ENCODE results near the gene RBMY1A1. TPM values are rescaled to one million over a fixed set of nuclear protein-coding genes. Genes with fewer than 3 reads are reported as not detected.
"Not testable (repeated sequence)": the region's sequence is repeated elsewhere in the genome, so short reads cannot be mapped to it uniquely, and the experiment has no call there.

RBMY1A1 gene
- not detected for total RNA-seq

GRCh38 chrY:21534579-21534978, at the start of gene RBMY1A1:
RBMY1A1 (plus strand) TSS chrY:21534879; CDS start chrY:21536892, 2,013 bp downstream.
- H3K4me1 ChIP-seq; H3K4me3 ChIP-seq; H3K27me3 ChIP-seq; DNase-seq (ENCODE audit: extremely low spot score); H3K9me3 ChIP-seq; H3K36me3 ChIP-seq; intact Hi-C loops (cut with DNase I); H3K27ac ChIP-seq (replicated peaks in 1 of 4): not testable (repeated sequence)
- no CpG with 5 or more reads among the region's 28 CpGs for WGBS

- H3K9me3 ChIP-seq; DNase-seq (ENCODE audit: extremely low spot score); H3K36me3 ChIP-seq; H3K27me3 ChIP-seq; H3K4me1 ChIP-seq; H3K4me3 ChIP-seq; intact Hi-C loops (cut with DNase I); H3K27ac ChIP-seq (replicated peaks in 1 of 4): not testable (repeated sequence)
- no CpG with 5 or more reads among the region's 28 CpGs for WGBS
Measured at GRCh38 chrY:21511038-21511437, 23.6 kb upstream of the RBMY1A1 start, which contains the start of gene RBMY1B. RBMY1B (plus strand) TSS chrY:21511338; CDS start chrY:21513351, 2,013 bp downstream.

GRCh38 chrY:21559316-21559984, 24.8 kb downstream of the RBMY1A1 start:
- H3K9me3 ChIP-seq; DNase-seq (ENCODE audit: extremely low spot score); H3K4me3 ChIP-seq; H3K27ac ChIP-seq (replicated peaks in 1 of 4); H3K4me1 ChIP-seq; H3K36me3 ChIP-seq; intact Hi-C loops (cut with DNase I); H3K27me3 ChIP-seq: not testable (repeated sequence)
- no CpG with 5 or more reads among the region's 5 CpGs for WGBS

GRCh38 chrY:21585449-21585848, 50.8 kb downstream of the RBMY1A1 start:
- no peaks in the 10 kb centered on the region for H3K27me3 ChIP-seq
- intact Hi-C loops (cut with DNase I), result no loop called here
- H3K36me3 ChIP-seq, result no peaks in the 10 kb centered on the region
- no CpG with 5 or more reads among the region's 6 CpGs for WGBS
- no peak for DNase-seq (ENCODE audit: extremely low spot score)
- no peak overlapping the region for H3K4me3 ChIP-seq
- TF ChIP-seq POLR2AphosphoS5 (IDR thresholded peaks at IDR 0.05) (no peak), CTCF (IDR thresholded peaks at IDR 0.05) (no peak), EP300 (IDR thresholded peaks at IDR 0.05) (no peak), POLR2A (IDR thresholded peaks at IDR 0.05; ENCODE audit: low read depth) (no peak)
- H3K9me3 ChIP-seq, result no peaks in the 10 kb centered on the region
- H3K4me1 ChIP-seq, result no peaks in the 10 kb centered on the region
- H3K27ac ChIP-seq (replicated peaks in 1 of 4), result no peak overlapping the region

- DNase-seq (ENCODE audit: extremely low spot score); H3K27ac ChIP-seq (replicated peaks in 1 of 4); H3K4me3 ChIP-seq; intact Hi-C loops (cut with DNase I); H3K9me3 ChIP-seq; H3K27me3 ChIP-seq; H3K36me3 ChIP-seq; H3K4me1 ChIP-seq: not testable (repeated sequence)
- no CpG with 5 or more reads among the region's 6 CpGs for WGBS
Measured at GRCh38 chrY:21586454-21586853, 51.8 kb downstream of the RBMY1A1 start.

- no peaks in the 10 kb centered on the region for H3K36me3 ChIP-seq
- no peak overlapping the region for H3K4me3 ChIP-seq
- DNase-seq (ENCODE audit: extremely low spot score), result peak; percentile 12
- H3K4me1 ChIP-seq, result no peaks in the 10 kb centered on the region
- no peak overlapping the region for H3K27ac ChIP-seq (replicated peaks in 1 of 4)
- H3K27me3 ChIP-seq, result no peaks in the 10 kb centered on the region
- WGBS, result no CpG with 5 or more reads among the region's 6 CpGs
- intact Hi-C loops (cut with DNase I), result no loop called here
- TF ChIP-seq CTCF (IDR thresholded peaks at IDR 0.05) (no peak), POLR2AphosphoS5 (IDR thresholded peaks at IDR 0.05) (no peak), EP300 (IDR thresholded peaks at IDR 0.05) (no peak), POLR2A (IDR thresholded peaks at IDR 0.05; ENCODE audit: low read depth) (no peak)
- no peaks in the 10 kb centered on the region for H3K9me3 ChIP-seq
Measured at GRCh38 chrY:21592059-21592458, 57.4 kb downstream of the RBMY1A1 start.

GRCh38 chrY:21596287-21596686, 61.6 kb downstream of the RBMY1A1 start:
- H3K27ac ChIP-seq (replicated peaks in 1 of 4); DNase-seq (ENCODE audit: extremely low spot score): not testable (repeated sequence)
- no CpG with 5 or more reads among the region's 16 CpGs for WGBS

More at GRCh38 chrY:21596287-21596686, 61.6 kb downstream of the RBMY1A1 start:
- intact Hi-C loops (cut with DNase I); H3K36me3 ChIP-seq; H3K27me3 ChIP-seq; H3K4me3 ChIP-seq; H3K9me3 ChIP-seq; H3K4me1 ChIP-seq: not testable (repeated sequence)

Other genes starting within 250 kb of the RBMY1A1 start
- not detected for gene RBMY1B, start 23.5 kb upstream of the RBMY1A1 start, total RNA-seq